OCI-LY1 (cell line): Measurements from ENCODE around the gene YARS1.
"Not testable (repeated sequence)": the region's sequence is repeated elsewhere in the genome, so short reads cannot be mapped to it uniquely, and the experiment has no call there.

Source experiments
- H2AFZ ChIP-seq: fragments of 200-600 bp; sonication (generic), shearing (Covaris generic); 2 replicates; pipeline ENCODE4 v1.6.0; 2014; ENCODE audit warnings: antibody characterized with exemption, mild to moderate bottlenecking, low read length
- H3F3A ChIP-seq: fragments of 200-600 bp; sonication (generic), shearing (Covaris generic); 2 replicates; pipeline ENCODE4 v1.6.0; 2014; ENCODE audit warnings: mild to moderate bottlenecking, antibody characterized with exemption, low read length, moderate library complexity; ENCODE audit not compliant: insufficient read depth
- H3K27ac ChIP-seq: fragments of 200-600 bp; sonication (generic); 2 replicates; pipeline ENCODE4 v1.5.1; 2014; ENCODE audit warnings: low read length, mixed run types, mild to moderate bottlenecking, low read depth; ENCODE audit not compliant: poor library complexity, severe bottlenecking
- H3K27me3 ChIP-seq: fragments of 200-600 bp; sonication (generic); 2 replicates; pipeline ENCODE4 v1.6.0; 2014; ENCODE audit warnings: antibody characterized with exemption, mild to moderate bottlenecking, low read length, moderate library complexity; ENCODE audit not compliant: insufficient read depth
- H3K36me3 ChIP-seq: fragments of 200-600 bp; sonication (generic); 2 replicates; pipeline ENCODE4 v1.6.1; 2014; ENCODE audit warnings: mild to moderate bottlenecking, antibody characterized with exemption, low read length, moderate library complexity, mixed read lengths; ENCODE audit not compliant: insufficient read depth
- H3K4me1 ChIP-seq: fragments of 200-600 bp; sonication (generic); 2 replicates; pipeline ENCODE4 v1.5.1; 2014; ENCODE audit warnings: mild to moderate bottlenecking, low read length, moderate library complexity; ENCODE audit not compliant: insufficient read depth, severe bottlenecking
- H3K4me2 ChIP-seq: fragments of 200-600 bp; sonication (generic), shearing (Covaris generic); 2 replicates; pipeline ENCODE4 v1.6.1; 2014; ENCODE audit warnings: low read length
- H3K4me3 ChIP-seq: fragments of 200-600 bp; sonication (generic); 2 replicates; pipeline ENCODE4 v1.5.1; 2014; ENCODE audit warnings: low read length, low read depth, mild to moderate bottlenecking, mixed read lengths; ENCODE audit not compliant: poor library complexity, severe bottlenecking
- H3K79me2 ChIP-seq: fragments of 200-600 bp; shearing (Covaris generic); 2 replicates; pipeline ENCODE4 v1.6.1; 2016; ENCODE audit warnings: mixed run types, low read length, mixed read lengths; ENCODE audit not compliant: insufficient read depth
- H3K9ac ChIP-seq: fragments of 200-600 bp; sonication (generic), shearing (Covaris generic); 2 replicates; pipeline ENCODE4 v1.6.1; 2014; ENCODE audit warnings: mild to moderate bottlenecking, low read length, mixed read lengths
- H3K9me2 ChIP-seq: fragments of 200-600 bp; sonication (generic), shearing (Covaris generic); 2 replicates; pipeline ENCODE4 v1.6.1; 2014; ENCODE audit warnings: low read depth, mild to moderate bottlenecking, low read length, mixed read lengths
- H3K9me3 ChIP-seq: fragments of 200-600 bp; shearing (Covaris generic); 2 replicates; pipeline ENCODE4 v1.6.1; 2014; ENCODE audit warnings: low read length, mixed read lengths
- H4K20me1 ChIP-seq: fragments of 200-600 bp; sonication (generic), shearing (Covaris generic); 2 replicates; pipeline ENCODE4 v1.6.0; 2016; ENCODE audit warnings: mild to moderate bottlenecking, low read length; ENCODE audit not compliant: insufficient read depth
- EZH2 ChIP-seq: fragments of 200-600 bp; sonication (generic), shearing (Covaris generic); IDR thresholded peaks from 2 replicates; pipeline ENCODE4 v1.8.0; 2017; ENCODE audit warnings: borderline replicate concordance, mixed run types, mild to moderate bottlenecking, antibody characterized with exemption, low read length, moderate library complexity, mixed read lengths
- TF ChIP-seq, protein P1 (sequence below): fragments of 200-600 bp; sonication (generic), shearing (Covaris generic); IDR thresholded peaks from 2 replicates; pipeline ENCODE4 v1.5.1; 2017; ENCODE audit warnings: mild to moderate bottlenecking, antibody characterized with exemption, low read length, moderate library complexity, mixed read lengths

YARS1 gene

DNA sequence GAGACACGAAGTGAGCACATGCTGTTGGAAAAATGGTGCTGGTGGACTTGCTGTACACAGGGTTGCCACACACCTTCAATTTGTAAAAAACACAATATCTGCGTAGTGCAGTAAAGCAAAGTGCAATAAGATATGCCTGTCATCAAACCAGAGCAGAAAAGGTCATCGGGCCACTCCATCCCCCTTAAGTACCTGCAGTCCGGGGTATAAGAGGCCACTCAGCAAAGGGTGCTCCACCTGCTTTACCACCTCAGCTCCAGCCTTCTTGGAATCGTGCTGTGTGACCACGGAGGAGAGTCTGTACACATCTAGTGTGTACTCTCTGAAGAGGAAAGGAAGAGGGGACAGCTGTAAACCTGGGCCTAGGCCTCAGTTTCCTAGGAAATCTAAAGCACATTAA, 10.9 kb downstream of the YARS1 start:
- Histone ChIP-seq H3K79me2 (peaks cover 4% of the 10 kb centered on the region; the same call in 1 of the 2 replicates), H4K20me1 (no peaks in the 10 kb centered on the region), H3K36me3 (peaks cover 86% of the 10 kb centered on the region)

GRCh38 chr1:32804460-32804859, 12.7 kb downstream of the YARS1 start:
- H3K4me3 ChIP-seq, H3K9ac ChIP-seq, H3F3A ChIP-seq, H3K27me3 ChIP-seq, H3K79me2 ChIP-seq, H3K27ac ChIP-seq, H2AFZ ChIP-seq, H3K4me2 ChIP-seq, H3K9me3 ChIP-seq, H3K9me2 ChIP-seq, H3K4me1 ChIP-seq, H4K20me1 ChIP-seq: not testable (repeated sequence)
- peaks cover 75% of the 10 kb centered on the region for H3K36me3 ChIP-seq

More for the DNA sequence above, 10.9 kb downstream of the YARS1 start:
- H3K27ac ChIP-seq = no peak overlapping the region
- H3K4me2 ChIP-seq = no peak overlapping the region
- TF ChIP-seq EZH2 = no peak
- TF ChIP-seq, protein P1, sequence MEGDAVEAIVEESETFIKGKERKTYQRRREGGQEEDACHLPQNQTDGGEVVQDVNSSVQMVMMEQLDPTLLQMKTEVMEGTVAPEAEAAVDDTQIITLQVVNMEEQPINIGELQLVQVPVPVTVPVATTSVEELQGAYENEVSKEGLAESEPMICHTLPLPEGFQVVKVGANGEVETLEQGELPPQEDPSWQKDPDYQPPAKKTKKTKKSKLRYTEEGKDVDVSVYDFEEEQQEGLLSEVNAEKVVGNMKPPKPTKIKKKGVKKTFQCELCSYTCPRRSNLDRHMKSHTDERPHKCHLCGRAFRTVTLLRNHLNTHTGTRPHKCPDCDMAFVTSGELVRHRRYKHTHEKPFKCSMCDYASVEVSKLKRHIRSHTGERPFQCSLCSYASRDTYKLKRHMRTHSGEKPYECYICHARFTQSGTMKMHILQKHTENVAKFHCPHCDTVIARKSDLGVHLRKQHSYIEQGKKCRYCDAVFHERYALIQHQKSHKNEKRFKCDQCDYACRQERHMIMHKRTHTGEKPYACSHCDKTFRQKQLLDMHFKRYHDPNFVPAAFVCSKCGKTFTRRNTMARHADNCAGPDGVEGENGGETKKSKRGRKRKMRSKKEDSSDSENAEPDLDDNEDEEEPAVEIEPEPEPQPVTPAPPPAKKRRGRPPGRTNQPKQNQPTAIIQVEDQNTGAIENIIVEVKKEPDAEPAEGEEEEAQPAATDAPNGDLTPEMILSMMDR = no peak
- no peaks in the 10 kb centered on the region for H3K27me3 ChIP-seq
- no peaks in the 10 kb centered on the region for H3K9me3 ChIP-seq
- no peaks in the 10 kb centered on the region for H3K4me1 ChIP-seq
- no peaks in the 10 kb centered on the region for H3F3A ChIP-seq
- H3K9ac ChIP-seq = no peak overlapping the region
- H3K4me3 ChIP-seq = no peak overlapping the region
- H3K9me2 ChIP-seq = no peaks in the 10 kb centered on the region
- H2AFZ ChIP-seq = no peak overlapping the region

DNA sequence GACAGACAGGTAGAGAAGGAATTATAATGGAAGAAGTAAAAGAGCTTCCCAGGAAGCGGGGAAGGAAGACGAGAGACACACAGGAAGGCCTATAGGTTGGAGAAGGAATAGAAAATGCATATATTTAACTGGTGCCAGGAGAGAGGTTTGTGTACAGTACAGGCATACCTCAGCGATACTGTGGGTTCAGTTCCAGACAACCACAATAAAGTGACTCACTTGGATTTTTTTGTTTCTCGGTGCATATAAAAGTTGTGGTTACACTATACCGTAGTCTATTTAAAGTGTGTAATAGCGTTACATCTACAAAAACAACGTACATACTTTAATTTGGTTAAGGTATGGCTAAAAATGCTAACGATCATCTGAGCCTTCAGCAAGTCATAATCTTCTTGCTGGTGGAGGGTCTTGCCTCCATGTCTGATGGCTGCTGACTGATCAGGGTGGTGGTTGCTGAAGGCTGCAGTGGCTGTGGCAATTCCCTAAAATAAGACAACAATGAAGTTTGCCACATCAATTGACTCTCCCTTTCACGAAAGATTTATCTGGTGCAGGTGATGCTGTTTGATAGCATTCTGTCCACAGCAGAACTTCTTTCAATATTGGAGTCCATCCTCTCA, 16.0 kb downstream of the YARS1 start:
- Histone ChIP-seq H3K4me2 (no peak overlapping the region), H3K9ac (no peak overlapping the region), H4K20me1 (no peaks in the 10 kb centered on the region), H3K4me3 (no peak overlapping the region), H3K9me2 (no peaks in the 10 kb centered on the region), H3F3A (no peaks in the 10 kb centered on the region), H3K9me3 (no peaks in the 10 kb centered on the region), H3K36me3 (peaks cover 71% of the 10 kb centered on the region), H2AFZ (no peak overlapping the region), H3K4me1 (no peaks in the 10 kb centered on the region), H3K27me3 (no peaks in the 10 kb centered on the region), H3K79me2 (no peaks in the 10 kb centered on the region), H3K27ac (no peak overlapping the region)
- no peak for TF ChIP-seq EZH2
- TF ChIP-seq, protein P1 = no peak
